H1 (cell line): Measurements from ENCODE around the gene SPIB. TPM values are rescaled to one million over a fixed set of nuclear protein-coding genes. Genes with fewer than 3 reads are reported as not detected.

Source experiments
- CTCF ChIA-PET: fragments of 300-600 bp; sonication (Branson Sonifier 250); formaldehyde crosslinking; loops from one replicate; lab custom pipeline; 2021; ENCODE audit not compliant: partially characterized antibody; lab: Charles Lee
- POLR2A ChIA-PET: fragments of 300-600 bp; sonication (Branson Sonifier 250); formaldehyde crosslinking; loops from one replicate; lab custom pipeline; 2021; ENCODE audit warnings: inconsistent platforms; ENCODE audit not compliant: partially characterized antibody; lab: Charles Lee
- DNase-seq, 2 experiments: peaks; one replicate each; pipeline versions ENCODE4 v3.0.0 to v3.0.0-alpha.2; 2010 to 2022; ENCODE audit warnings: low spot score in 2 of 2, low read depth in 1 of 2, mixed read lengths in 1 of 2
- FAIRE-seq: peaks from 2 replicates; lab custom pipeline; 2011; peaks lifted over from hg19 to GRCh38; lab: Jason Lieb, UNC
- H2AFZ ChIP-seq: 2 replicates; pipeline ENCODE4 v1.8.1; 2012; ENCODE audit warnings: low read length, inconsistent platforms
- H2AK5ac ChIP-seq: 2 replicates; pipeline ENCODE4 v1.6.1; 2013; ENCODE audit warnings: low read depth, low read length
- H2BK120ac ChIP-seq: replicated peaks from 2 replicates; pipeline ENCODE3; 2013; ENCODE audit warnings: low read depth, low read length, inconsistent platforms
- H2BK12ac ChIP-seq: 2 replicates; pipeline ENCODE4 v1.6.1; 2013; ENCODE audit warnings: low read depth, low read length
- H2BK15ac ChIP-seq: 2 replicates; pipeline ENCODE4 v1.6.1; 2013; ENCODE audit warnings: low read length
- H2BK20ac ChIP-seq: 2 replicates; pipeline ENCODE4 v1.6.1; 2013; ENCODE audit warnings: low read length
- H2BK5ac ChIP-seq: 2 replicates; pipeline ENCODE4 v1.6.1; 2013; ENCODE audit warnings: low read depth, low read length
- H3K14ac ChIP-seq: 2 replicates; pipeline ENCODE4 v1.6.1; 2013; ENCODE audit warnings: inconsistent platforms; ENCODE audit not compliant: insufficient read length
- H3K18ac ChIP-seq: 2 replicates; pipeline ENCODE4 v1.6.1; 2013; ENCODE audit warnings: low read length; ENCODE audit errors: extremely low read depth
- H3K23ac ChIP-seq: 2 replicates; pipeline ENCODE4 v1.6.1; 2013; ENCODE audit warnings: inconsistent platforms; ENCODE audit not compliant: insufficient read length
- H3K23me2 ChIP-seq: 2 replicates; pipeline ENCODE4 v1.6.1; 2013; ENCODE audit warnings: low read depth, low read length
- H3K27ac ChIP-seq: 2 replicates; pipeline ENCODE4 v1.6.1; 2011; ENCODE audit warnings: low read depth, low read length, inconsistent platforms
- H3K27me3 ChIP-seq, 4 experiments: replicated peaks in 1 of 4; 1 replicate in 1 of 4; 2 replicates in 3 of 4; pipeline versions ENCODE4 v1.6.1 to v1.8.1; 2011 to 2013; ENCODE audit warnings: low read length in 3 of 4, mild to moderate bottlenecking in 3 of 4, inconsistent platforms in 2 of 4, mixed read lengths in 2 of 4, moderate library complexity in 1 of 4; ENCODE audit not compliant: control insufficient read depth in 3 of 4, insufficient read depth in 3 of 4; ENCODE audit errors: extremely low read depth in 1 of 4
- H3K36me3 ChIP-seq, 4 experiments: 2 replicates each; pipeline versions ENCODE4 v1.6.1 to v1.8.1; 2011 to 2013; ENCODE audit warnings: mild to moderate bottlenecking in 4 of 4, low read length in 3 of 4, moderate library complexity in 2 of 4, control low read depth in 1 of 4, inconsistent platforms in 1 of 4; ENCODE audit not compliant: insufficient read depth in 4 of 4, control insufficient read depth in 2 of 4
- H3K4ac ChIP-seq: replicated peaks from 2 replicates; pipeline ENCODE3; 2013; ENCODE audit warnings: low read length, low read depth, mixed read lengths, inconsistent platforms; ENCODE audit not compliant: insufficient read length
- H3K4me1 ChIP-seq, 4 experiments: replicated peaks in 1 of 4; 1 replicate in 1 of 4; 2 replicates in 3 of 4; pipeline versions ENCODE4 v1.6.1 to v1.8.1; 2011 to 2013; ENCODE audit warnings: low read length in 3 of 4, inconsistent platforms in 2 of 4, mixed read lengths in 1 of 4; ENCODE audit not compliant: insufficient read depth in 4 of 4, control insufficient read depth in 3 of 4
- H3K4me2 ChIP-seq, 2 experiments: 2 replicates each; pipeline versions ENCODE4 v1.6.1 to v1.8.1; 2011 to 2013; ENCODE audit warnings: low read depth in 2 of 2, low read length in 2 of 2, control low read depth in 1 of 2, inconsistent platforms in 1 of 2, mild to moderate bottlenecking in 1 of 2; ENCODE audit not compliant: insufficient read depth in 1 of 2
- H3K4me3 ChIP-seq, 4 experiments: fragments of 200-600, 300-600 bp in 1 of 4; sonication (generic), shearing (Covaris generic), sonication (Bioruptor Twin) in 1 of 4; 2 replicates each; pipeline versions ENCODE4 v1.5.1 to v1.8.1; 2011 to 2016; ENCODE audit warnings: low read length in 4 of 4, low read depth in 3 of 4, control low read depth in 2 of 4, inconsistent platforms in 2 of 4, mild to moderate bottlenecking in 2 of 4, mixed read lengths in 1 of 4, moderate library complexity in 1 of 4; ENCODE audit not compliant: insufficient read depth in 2 of 4; ENCODE audit errors: extremely low read depth in 1 of 4
- H3K56ac ChIP-seq: replicated peaks from 2 replicates; pipeline ENCODE3; 2013; ENCODE audit warnings: low read depth, mild to moderate bottlenecking, mixed read lengths, low read length, inconsistent platforms; ENCODE audit not compliant: insufficient read length
- H3K79me1 ChIP-seq: 2 replicates; pipeline ENCODE4 v1.6.1; 2013; ENCODE audit warnings: low read depth, low read length, control low read depth
- H3K79me2 ChIP-seq, 2 experiments: 2 replicates each; pipeline versions ENCODE4 v1.6.1 to v1.8.1; 2012 to 2013; ENCODE audit warnings: low read length in 2 of 2, mild to moderate bottlenecking in 2 of 2, inconsistent platforms in 1 of 2; ENCODE audit not compliant: insufficient read depth in 2 of 2, control insufficient read depth in 1 of 2
- H3K9ac ChIP-seq, 4 experiments: replicated peaks in 1 of 4; 1 replicate in 1 of 4; 2 replicates in 3 of 4; pipeline versions ENCODE4 v1.6.1 to v1.8.1; 2011 to 2013; ENCODE audit warnings: low read depth in 3 of 4, low read length in 3 of 4, control low read depth in 2 of 4, mild to moderate bottlenecking in 2 of 4, moderate library complexity in 2 of 4, inconsistent platforms in 1 of 4; ENCODE audit errors: extremely low read depth in 1 of 4
- H3K9me3 ChIP-seq, 2 experiments: 2 replicates each; pipeline versions ENCODE4 v1.6.1 to v1.8.1; 2012 to 2013; ENCODE audit warnings: mild to moderate bottlenecking in 2 of 2, moderate library complexity in 2 of 2, control low read depth in 1 of 2, inconsistent platforms in 1 of 2, low read depth in 1 of 2, low read length in 1 of 2, mixed read lengths in 1 of 2; ENCODE audit not compliant: insufficient read depth in 2 of 2
- H4K20me1 ChIP-seq, 2 experiments: replicated peaks in 1 of 2; 2 replicates each; pipeline versions ENCODE3 to v1.8.1; 2011 to 2013; ENCODE audit warnings: inconsistent platforms in 2 of 2, low read length in 2 of 2, mild to moderate bottlenecking in 1 of 2; ENCODE audit not compliant: insufficient read depth in 2 of 2, control insufficient read depth in 1 of 2
- H4K5ac ChIP-seq: 2 replicates; pipeline ENCODE4 v1.6.1; 2013; ENCODE audit warnings: low read length, low read depth, mixed read lengths, inconsistent platforms; ENCODE audit not compliant: insufficient read length
- H4K8ac ChIP-seq: 2 replicates; pipeline ENCODE4 v1.8.0; 2013; ENCODE audit warnings: mild to moderate bottlenecking, moderate library complexity, low read length, inconsistent platforms; ENCODE audit not compliant: insufficient read depth; ENCODE audit errors: extremely low read depth
- H4K91ac ChIP-seq: replicated peaks from 2 replicates; pipeline ENCODE3; 2013; ENCODE audit warnings: low read length, mixed read lengths, inconsistent platforms; ENCODE audit not compliant: insufficient read length
- BACH1 ChIP-seq: IDR thresholded peaks from 2 replicates; pipeline ENCODE4 v1.6.1; 2012; ENCODE audit warnings: low read length, improper control_type of control experiment
- CEBPB ChIP-seq: IDR thresholded peaks from 2 replicates; pipeline ENCODE4 v1.6.1; 2012; ENCODE audit warnings: low read depth, low read length
- EZH2 ChIP-seq: fragments of 200-600 bp; sonication (generic); IDR thresholded peaks from 2 replicates; pipeline ENCODE4 v1.7.1; 2012; ENCODE audit warnings: low read depth, mild to moderate bottlenecking, moderate library complexity, low read length, inconsistent platforms; ENCODE audit not compliant: severe bottlenecking
- MAFK ChIP-seq: IDR thresholded peaks from 2 replicates; pipeline ENCODE4 v1.6.1; 2012; ENCODE audit warnings: low read depth, mild to moderate bottlenecking, improper control_type of control experiment, low read length
- NRF1 ChIP-seq: IDR thresholded peaks from 2 replicates; pipeline ENCODE4 v1.6.1; 2011; ENCODE audit warnings: mild to moderate bottlenecking, low read depth, low read length, improper control_type of control experiment
- PHF8 ChIP-seq: fragments of 200-600 bp; sonication (generic); conservative IDR thresholded peaks from 2 replicates; pipeline ENCODE4 v1.7.1; 2012; ENCODE audit warnings: low read depth, mild to moderate bottlenecking, inconsistent platforms, low read length, moderate library complexity
- POLR2AphosphoS5 ChIP-seq: IDR thresholded peaks from 2 replicates; pipeline ENCODE4 v1.6.1; 2011; ENCODE audit warnings: low read depth, low read length
- SIN3A ChIP-seq, 2 experiments: IDR thresholded peaks in 1 of 2; conservative IDR thresholded peaks in 1 of 2; 2 replicates each; pipeline ENCODE4 v1.6.1; 2011 to 2012; ENCODE audit warnings: low read length in 2 of 2, improper control_type of control experiment in 1 of 2, low read depth in 1 of 2, mild to moderate bottlenecking in 1 of 2
- SP4 ChIP-seq: IDR thresholded peaks from 2 replicates; pipeline ENCODE4 v1.6.1; 2012; ENCODE audit warnings: low read length, inconsistent platforms
- USF2 ChIP-seq: IDR thresholded peaks from 2 replicates; pipeline ENCODE4 v1.6.1; 2011; ENCODE audit warnings: low read length, improper control_type of control experiment
- ZNF274 ChIP-seq: IDR thresholded peaks from 2 replicates; pipeline ENCODE4 v1.7.0; 2012; ENCODE audit warnings: low read length, borderline replicate concordance; ENCODE audit errors: extremely low read depth
- WGBS, 2 experiments: shearing (Covaris generic) in 1 of 2; methylation state at CpG; one replicate each; pipeline versions ENCODE4 v1.1.6 to v1.1.7; 2013 to 2015; ENCODE audit warnings: low lambda C conversion rate in 2 of 2, mixed read lengths in 2 of 2, inconsistent platforms in 1 of 2, low coverage in 1 of 2, missing lambda C conversion rate in 1 of 2; ENCODE audit not compliant: insufficient replicate concordance in 2 of 2, insufficient coverage in 1 of 2, insufficient read length in 1 of 2; ENCODE audit errors: extremely low coverage in 1 of 2, missing lambda C conversion rate in 1 of 2; 5-methylcytosine and 5-hydroxymethylcytosine counted together
- polyA plus RNA-seq, 7 experiments: library from polyadenylated mRNA; depleted of rRNA in 3 of 7; stranded (reverse) in 5 of 7; unstranded in 2 of 7; fragments of >200 nt in 5 of 7; fragments of 200-250 nt in 2 of 7; gene quantifications; 1 replicate in 5 of 7; 2 replicates in 1 of 7; 4 replicates in 1 of 7; pipeline versions ENCODE4 v1.2.1 to v1.2.3, GENCODE V29; 2011 to 2013; ENCODE audit warnings: missing spikeins in 2 of 7, mixed read lengths in 2 of 7
- total RNA-seq: library from RNA; stranded (reverse); fragmentation: NEBNext Ultra II Directional; extraction: Animal tissue kit (Norgen Biotek cat#: 25700); gene quantifications from 2 replicates; pipeline ENCODE4 v1.2.1, GENCODE V29; 2021
- TF ChIP-seq, protein P1 (sequence below): IDR thresholded peaks from 2 replicates; pipeline ENCODE4 v1.6.1; 2012; ENCODE audit warnings: inconsistent platforms

Gene SPIB
- total and polyA plus RNA-seq, 2 of the 8 experiments (the other 6 are each of a cell fraction or from before 2014, with no cell fraction given) = 11.1 to 17.4 TPM

- Histone ChIP-seq H3K79me1 (no peaks in the 10 kb centered on the region), H4K91ac (no peak overlapping the region), H2BK15ac (no peak overlapping the region), H3K4ac (no peak overlapping the region), H3K27me3 (no peaks in the 10 kb centered on the region), H2BK120ac (no peak overlapping the region), H2AK5ac (no peak overlapping the region), H4K20me1 (peaks cover 0 to 11% of the 10 kb centered on the region in 2 experiments), H4K8ac (no peak overlapping the region), H3K4me3 (no peak overlapping the region), H2BK12ac (no peak overlapping the region), H4K5ac (no peak overlapping the region), H3K23ac (no peak overlapping the region), H3K23me2 (peaks cover 1% of the 10 kb centered on the region; the same call in 1 of the 2 replicates), H2BK20ac (no peak overlapping the region), H3K18ac (no peak overlapping the region), H3K27ac (no peak overlapping the region), H2AFZ (no peak overlapping the region), H3K4me2 (no peak overlapping the region), H3K36me3 (peaks cover 13 to 24% (median 15%) of the 10 kb centered on the region in 4 experiments; a peak in 7 of 8 replicates), H3K14ac (no peak overlapping the region), H3K4me1 (peaks cover 0 to 11% (median 3%) of the 10 kb centered on the region in 4 experiments; a peak in 5 of 7 replicates), H3K9me3 (no peaks in the 10 kb centered on the region), H3K56ac (no peak overlapping the region), H3K9ac (no peak overlapping the region), H2BK5ac (no peak overlapping the region), H3K79me2 (no peaks in the 10 kb centered on the region)
- no peak for FAIRE-seq
- ChIA-PET POLR2A (interaction anchor here (1.3 kb wide), 1 partner anchor 30 kb away, joined by 4 read pairs; no protein-coding TSS in a partner anchor), CTCF (interaction anchor here (0.6 to 2.3 kb wide), 6 partner anchors 8 to 1941 kb away, joined by 3 to 12 read pairs (median 4); partner anchors contain the start of gene NR1H2)
- 98% methylated on average over 18 of the region's 21 CpGs; no CpG with 5 or more reads in 1 of the 2 experiments for WGBS, 2 experiments
- DNase-seq = no peak
- no peak for TF ChIP-seq ZNF274
- no peak for TF ChIP-seq MAFK
- TF ChIP-seq USF2 = no peak
- TF ChIP-seq EZH2 = no peak
- TF ChIP-seq SIN3A (conservative IDR thresholded peaks at IDR 0.05 in 1 of 2, IDR thresholded peaks at IDR 0.05 in 1 of 2; ENCODE audit: low read depth in 1 of 2, low read length in 2 of 2) = no peak
- TF ChIP-seq PHF8 = no peak
- TF ChIP-seq CEBPB = no peak
- TF ChIP-seq BACH1 = no peak
- no peak for TF ChIP-seq POLR2AphosphoS5
- TF ChIP-seq, protein P1, sequence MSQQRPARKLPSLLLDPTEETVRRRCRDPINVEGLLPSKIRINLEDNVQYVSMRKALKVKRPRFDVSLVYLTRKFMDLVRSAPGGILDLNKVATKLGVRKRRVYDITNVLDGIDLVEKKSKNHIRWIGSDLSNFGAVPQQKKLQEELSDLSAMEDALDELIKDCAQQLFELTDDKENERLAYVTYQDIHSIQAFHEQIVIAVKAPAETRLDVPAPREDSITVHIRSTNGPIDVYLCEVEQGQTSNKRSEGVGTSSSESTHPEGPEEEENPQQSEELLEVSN = no peak
- no peak for TF ChIP-seq NRF1
- TF ChIP-seq SP4 = no peak
Measured at GRCh38 chr19:50413531-50413930, 5.2 kb upstream of the SPIB start.
